Stomach (tissue), 9 donors: ENCODE results near the gene LACTBL1. TPM values are rescaled to one million over a fixed set of nuclear protein-coding genes. Genes with fewer than 3 reads are reported as not detected.

Experiments
- DNase-seq, 2 donors: peaks; one replicate each; pipeline versions ENCODE4 v3.0.0 to v3.0.0-alpha.2; 2013 to 2019
- H3K27ac ChIP-seq, 5 donors: fragments of 200-600 bp in 4 of 5; sonication (generic) in 4 of 5; one replicate each; pipeline ENCODE4 v1.5.1; 2013 to 2019; ENCODE audit warnings: mild to moderate bottlenecking in 1 of 5, moderate library complexity in 1 of 5
- H3K27me3 ChIP-seq, 3 donors: fragments of 200-600 bp; sonication (generic); one replicate each; pipeline ENCODE4 v1.5.1; 2017 to 2019; ENCODE audit warnings: mixed run types in 1 of 3
- H3K36me3 ChIP-seq, 4 donors: fragments of 200-600 bp; sonication (generic); 1 replicate in 3 of 4; 2 replicates in 1 of 4; pipeline ENCODE4 v1.5.1; 2016 to 2019
- H3K4me1 ChIP-seq, 4 donors: fragments of 200-600 bp; sonication (generic); one replicate each; pipeline ENCODE4 v1.5.1; 2016 to 2019
- H3K4me3 ChIP-seq, 4 donors: fragments of 200-600 bp; sonication (generic) in 3 of 4; one replicate each; pipeline ENCODE4 v1.5.1; 2016 to 2019; ENCODE audit warnings: mild to moderate bottlenecking in 1 of 4
- H3K9me3 ChIP-seq, 4 donors: fragments of 200-600 bp; sonication (generic); one replicate each; pipeline ENCODE4 v1.5.1; 2016 to 2019
- CTCF ChIP-seq, 7 experiments: fragments of 450-650 bp in 4 of 7; fragments of 200-600 bp in 3 of 7; sonication (generic) in 3 of 7; IDR thresholded peaks; one replicate each; pipeline ENCODE4 v1.5.1; 2016 to 2019; ENCODE audit warnings: antibody characterized with exemption in 7 of 7, control low read depth in 2 of 7, mild to moderate bottlenecking in 1 of 7
- EP300 ChIP-seq: sonication (generic); formaldehyde crosslinking; IDR thresholded peaks from one replicate; pipeline ENCODE4 v1.6.1; 2017; ENCODE audit warnings: antibody characterized with exemption
- POLR2A ChIP-seq, 4 donors: fragments of 450-650 bp; IDR thresholded peaks; one replicate each; pipeline ENCODE4 v1.6.1; 2016; ENCODE audit warnings: antibody characterized with exemption in 4 of 4, control low read depth in 2 of 4, mild to moderate bottlenecking in 1 of 4, moderate library complexity in 1 of 4
- POLR2AphosphoS5 ChIP-seq, 3 donors: sonication (generic); formaldehyde crosslinking; IDR thresholded peaks; one replicate each; pipeline ENCODE4 v1.6.1; 2016; ENCODE audit warnings: antibody characterized with exemption in 3 of 3
- WGBS, 5 donors: extraction: QIAGEN DNeasy Blood & Tissue Kit in 3 of 5; methylation state at CpG; one replicate each; pipeline versions ENCODE4 v1.1.5 to v1.1.7; 2013 to 2018; 5-methylcytosine and 5-hydroxymethylcytosine counted together
- intact Hi-C: fragments of 100-400 bp; cut with DNase I; formaldehyde crosslinking; loops from one replicate; pipeline ENCODE4 v1.15.1; 2023; ENCODE audit warnings: low total_unique reads
- polyA plus RNA-seq, 3 donors: library from polyadenylated mRNA; stranded (reverse); fragments of 200-250 nt; gene quantifications; one replicate each; pipeline ENCODE4 v1.2.3, GENCODE V29; 2013
- total RNA-seq, 5 donors: library from RNA; depleted of rRNA; stranded (reverse); fragments of >200 nt; gene quantifications; one replicate each; pipeline versions ENCODE4 v1.1.0 to v1.2.3, GENCODE V29; 2014 to 2016
- donor health status: healthy with polysubstance abuse.
- donor health status: Bipolar disorder and iron deficiency.
- donor health status: healthy.

The LACTBL1 gene
- total and polyA plus RNA-seq, 8 donors = not detected

GRCh38 chr1:22944346-22945055, 28.2 kb downstream of the LACTBL1 start:
- 77 to 88% (median 81%) methylated on average over 4 of the region's 4 CpGs for WGBS, 5 donors

GRCh38 chr1:22941257-22941656, 31.4 kb downstream of the LACTBL1 start:
- TF ChIP-seq CTCF (IDR thresholded peaks at IDR 0.05) = no peak
- no peak for TF ChIP-seq POLR2A (IDR thresholded peaks at IDR 0.05)
- no peak for TF ChIP-seq POLR2AphosphoS5 (IDR thresholded peaks at IDR 0.05)
- TF ChIP-seq EP300 = no peak
- no peaks in the 10 kb centered on the region for H3K36me3 ChIP-seq
- no peak overlapping the region for H3K27ac ChIP-seq
- peaks cover 0 to 24% (median 16%) of the 10 kb centered on the region in 4 donors for H3K9me3 ChIP-seq
- H3K27me3 ChIP-seq = peaks cover 0 to 15% (median 3%) of the 10 kb centered on the region in 3 donors
- DNase-seq = no peak
- no peaks in the 10 kb centered on the region for H3K4me1 ChIP-seq
- 31 to 70% (median 48%) methylated on average over 2 of the region's 2 CpGs for WGBS, 5 donors
- no peak overlapping the region for H3K4me3 ChIP-seq
- intact Hi-C loops = no loop called here

More at GRCh38 chr1:22944346-22945055, 28.2 kb downstream of the LACTBL1 start:
- Histone ChIP-seq H3K4me3 (no peak overlapping the region), H3K4me1 (no peaks in the 10 kb centered on the region), H3K36me3 (no peaks in the 10 kb centered on the region), H3K9me3 (peaks cover 0 to 24% (median 16%) of the 10 kb centered on the region in 4 donors), H3K27ac (no peak overlapping the region), H3K27me3 (peaks cover 0 to 35% (median 3%) of the 10 kb centered on the region in 3 donors)
- DNase-seq = no peak
- no peak for TF ChIP-seq EP300
- TF ChIP-seq POLR2AphosphoS5 (IDR thresholded peaks at IDR 0.05) = no peak
- no peak for TF ChIP-seq POLR2A (IDR thresholded peaks at IDR 0.05)
- no peak for TF ChIP-seq CTCF (IDR thresholded peaks at IDR 0.05)
- intact Hi-C loops = no loop called here

- peaks cover 0 to 29% (median 24%) of the 10 kb centered on the region in 4 donors for H3K9me3 ChIP-seq
- no peak for DNase-seq
- H3K27me3 ChIP-seq = peaks cover 0 to 8% (median 0%) of the 10 kb centered on the region in 3 donors
- TF ChIP-seq POLR2A (IDR thresholded peaks at IDR 0.05) (no peak), POLR2AphosphoS5 (IDR thresholded peaks at IDR 0.05) (no peak), EP300 (no peak), CTCF (IDR thresholded peaks at IDR 0.05) (no peak)
- H3K36me3 ChIP-seq = no peaks in the 10 kb centered on the region
- 42 to 91% (median 45%) methylated on average over 1 to 2 of the region's 2 CpGs for WGBS, 5 donors
- no peak overlapping the region for H3K27ac ChIP-seq
- no peak overlapping the region for H3K4me3 ChIP-seq
- no peaks in the 10 kb centered on the region for H3K4me1 ChIP-seq
- intact Hi-C loops = no loop called here
Observed at GRCh38 chr1:22936681-22937080, 36.0 kb downstream of the LACTBL1 start.

GRCh38 chr1:22935433-22935832, 37.2 kb downstream of the LACTBL1 start:
- DNase-seq = no peak
- H3K9me3 ChIP-seq = peaks cover 0 to 23% (median 16%) of the 10 kb centered on the region in 4 donors
- no peak overlapping the region for H3K27ac ChIP-seq
- no peaks in the 10 kb centered on the region for H3K4me1 ChIP-seq
- H3K4me3 ChIP-seq = no peak overlapping the region
- no peaks in the 10 kb centered on the region for H3K36me3 ChIP-seq
- peaks cover 0 to 10% (median 0%) of the 10 kb centered on the region in 3 donors for H3K27me3 ChIP-seq
- TF ChIP-seq POLR2A (IDR thresholded peaks at IDR 0.05) (no peak), CTCF (IDR thresholded peaks at IDR 0.05) (no peak), EP300 (no peak)
- WGBS, 5 donors = 95 to 98% (median 97%) methylated on average over 3 of the region's 3 CpGs
- intact Hi-C loops = no loop called here
